ENCODE data around the gene ARID2. TPM values are rescaled to one million over a fixed set of nuclear protein-coding genes. Genes with fewer than 3 reads are reported as not detected.

Gene ARID2
- total RNA-seq, 1 donor from 2014 or later = 49.7 TPM

DNA sequence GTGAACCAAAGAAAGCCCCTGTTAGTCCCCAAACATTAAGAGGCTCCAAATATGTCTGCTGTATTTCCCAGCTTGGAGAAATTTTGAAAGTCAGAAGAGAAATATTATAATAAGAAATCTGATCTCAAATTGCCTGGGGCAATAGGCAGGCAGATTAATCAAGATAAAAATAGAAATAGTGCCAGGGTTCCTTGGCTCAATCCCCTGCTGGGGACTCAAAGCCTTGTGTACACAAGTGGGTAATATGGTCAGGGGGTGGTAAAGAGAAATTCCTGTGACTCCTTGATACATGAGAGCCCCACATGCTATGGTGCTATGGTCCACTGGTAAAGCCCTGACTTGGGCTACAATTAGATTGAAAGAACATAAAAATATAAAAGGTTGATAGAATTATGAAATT lies 41.3 kb upstream of the ARID2 start:
- Mint-ChIP-seq H3K36me3 (no peaks in the 10 kb centered on the region), H3K27ac (no peak overlapping the region), H3K27me3 (no peaks in the 10 kb centered on the region), H3K4me3 (no peak overlapping the region), H3K4me1 (ENCODE audit: unreplicated experiment) (peaks cover 5% of the 10 kb centered on the region), H3K9me3 (no peaks in the 10 kb centered on the region)
- TF ChIP-seq, protein P1, sequence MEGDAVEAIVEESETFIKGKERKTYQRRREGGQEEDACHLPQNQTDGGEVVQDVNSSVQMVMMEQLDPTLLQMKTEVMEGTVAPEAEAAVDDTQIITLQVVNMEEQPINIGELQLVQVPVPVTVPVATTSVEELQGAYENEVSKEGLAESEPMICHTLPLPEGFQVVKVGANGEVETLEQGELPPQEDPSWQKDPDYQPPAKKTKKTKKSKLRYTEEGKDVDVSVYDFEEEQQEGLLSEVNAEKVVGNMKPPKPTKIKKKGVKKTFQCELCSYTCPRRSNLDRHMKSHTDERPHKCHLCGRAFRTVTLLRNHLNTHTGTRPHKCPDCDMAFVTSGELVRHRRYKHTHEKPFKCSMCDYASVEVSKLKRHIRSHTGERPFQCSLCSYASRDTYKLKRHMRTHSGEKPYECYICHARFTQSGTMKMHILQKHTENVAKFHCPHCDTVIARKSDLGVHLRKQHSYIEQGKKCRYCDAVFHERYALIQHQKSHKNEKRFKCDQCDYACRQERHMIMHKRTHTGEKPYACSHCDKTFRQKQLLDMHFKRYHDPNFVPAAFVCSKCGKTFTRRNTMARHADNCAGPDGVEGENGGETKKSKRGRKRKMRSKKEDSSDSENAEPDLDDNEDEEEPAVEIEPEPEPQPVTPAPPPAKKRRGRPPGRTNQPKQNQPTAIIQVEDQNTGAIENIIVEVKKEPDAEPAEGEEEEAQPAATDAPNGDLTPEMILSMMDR (conservative IDR thresholded peaks at IDR 0.05) = no peak
- no peak for DNase-seq (ENCODE audit: extremely low spot score, unreplicated experiment)

DNA sequence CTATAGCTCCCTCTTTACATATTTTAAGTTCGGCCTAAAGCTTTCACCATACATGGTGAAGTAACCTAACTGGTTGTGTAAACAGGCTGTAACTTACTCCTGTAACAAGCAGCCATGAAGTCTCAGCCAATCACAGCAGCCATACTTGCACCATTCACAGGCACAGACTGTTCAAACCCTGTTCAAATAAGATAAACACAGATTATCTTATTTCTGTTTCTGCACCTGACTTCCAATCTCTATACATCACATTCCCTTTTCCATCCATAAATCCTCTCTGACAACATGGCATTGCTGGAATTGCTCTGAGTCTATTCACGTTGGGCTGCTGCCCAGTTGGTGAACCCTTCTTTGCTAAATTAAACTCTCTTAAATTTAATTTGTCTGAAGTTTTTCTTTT lies 34.5 kb upstream of the ARID2 start:
- Mint-ChIP-seq H3K27me3 (no peaks in the 10 kb centered on the region), H3K36me3 (no peaks in the 10 kb centered on the region), H3K4me3 (no peak overlapping the region), H3K27ac (no peak overlapping the region), H3K9me3 (no peaks in the 10 kb centered on the region), H3K4me1 (ENCODE audit: unreplicated experiment) (no peaks in the 10 kb centered on the region)
- DNase-seq (ENCODE audit: extremely low spot score, unreplicated experiment) = no peak
- TF ChIP-seq, protein P1 (conservative IDR thresholded peaks at IDR 0.05) = no peak

DNA sequence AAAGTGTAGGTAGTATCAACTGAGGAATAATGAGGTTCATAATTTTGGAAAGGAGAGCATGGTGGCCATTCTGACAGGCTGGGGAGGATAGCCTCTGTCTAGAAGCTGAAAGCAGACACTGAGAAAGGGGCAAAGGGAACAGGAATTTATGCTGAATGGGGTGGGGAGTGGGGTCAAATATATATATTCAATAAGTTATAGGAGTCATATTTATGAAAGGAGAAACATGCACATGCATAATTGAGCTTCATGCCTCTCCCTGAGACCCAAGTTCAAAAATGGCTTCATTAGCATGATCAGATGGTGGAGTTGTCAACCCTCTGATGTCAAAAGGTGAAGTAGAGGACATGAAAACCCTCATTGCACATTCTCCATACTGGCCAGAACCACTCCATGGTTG lies 33.9 kb upstream of the ARID2 start:
- no peak overlapping the region for H3K27ac Mint-ChIP-seq
- TF ChIP-seq, protein P1 (conservative IDR thresholded peaks at IDR 0.05) = no peak
- H3K9me3 Mint-ChIP-seq = no peaks in the 10 kb centered on the region
- H3K4me3 Mint-ChIP-seq = no peak overlapping the region
- H3K36me3 Mint-ChIP-seq = no peaks in the 10 kb centered on the region
- no peaks in the 10 kb centered on the region for H3K27me3 Mint-ChIP-seq
- no peaks in the 10 kb centered on the region for H3K4me1 Mint-ChIP-seq (ENCODE audit: unreplicated experiment)
- DNase-seq (ENCODE audit: extremely low spot score, unreplicated experiment) = no peak

DNA sequence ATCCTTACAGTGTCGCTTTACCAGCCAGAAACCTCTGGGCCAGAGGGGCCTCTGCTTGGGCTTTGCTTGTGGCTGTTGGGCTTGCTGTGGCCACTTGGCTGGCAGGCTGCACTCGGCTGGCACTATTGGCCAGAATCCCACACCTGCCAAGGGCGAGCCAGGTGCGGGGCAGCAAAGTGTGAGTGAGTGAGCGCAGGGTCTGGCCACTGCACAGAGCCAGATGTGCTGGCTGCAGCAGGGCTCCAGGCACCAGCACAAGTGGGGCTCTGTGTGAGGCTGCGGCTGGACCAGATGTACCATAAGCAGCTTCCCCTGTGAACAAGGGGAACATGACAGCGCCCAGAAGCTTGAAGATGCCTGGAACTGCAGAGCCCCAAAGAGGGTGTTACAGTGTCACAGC lies 33.5 kb upstream of the ARID2 start:
- Mint-ChIP-seq H3K9me3 (no peaks in the 10 kb centered on the region), H3K4me1 (ENCODE audit: unreplicated experiment) (no peaks in the 10 kb centered on the region), H3K27ac (no peak overlapping the region), H3K27me3 (no peaks in the 10 kb centered on the region), H3K36me3 (no peaks in the 10 kb centered on the region), H3K4me3 (no peak overlapping the region)
- TF ChIP-seq, protein P1 (conservative IDR thresholded peaks at IDR 0.05) = no peak
- no peak for DNase-seq (ENCODE audit: extremely low spot score, unreplicated experiment)

DNA sequence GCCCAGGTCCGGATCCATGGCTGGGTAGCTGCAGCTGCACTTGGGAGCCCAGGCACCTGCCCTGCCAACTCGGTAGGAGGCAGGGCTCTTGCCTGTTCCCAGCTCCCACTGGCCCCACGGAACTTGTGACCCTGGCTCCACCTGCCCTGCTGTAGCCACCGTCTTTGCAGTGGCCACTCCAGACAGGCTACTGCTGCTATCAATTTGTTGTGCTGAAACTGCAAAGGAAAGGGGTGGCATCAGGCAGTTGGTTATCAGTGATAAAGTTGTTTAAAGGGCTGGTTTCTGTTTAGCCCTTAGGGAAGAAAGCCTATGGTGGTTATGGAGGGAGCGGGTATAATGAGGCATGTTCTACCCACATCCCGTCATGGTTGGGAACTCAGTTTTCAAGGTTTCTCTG lies 32.1 kb upstream of the ARID2 start:
- Mint-ChIP-seq H3K27ac (no peak overlapping the region), H3K4me3 (no peak overlapping the region), H3K4me1 (ENCODE audit: unreplicated experiment) (no peaks in the 10 kb centered on the region), H3K27me3 (no peaks in the 10 kb centered on the region), H3K36me3 (no peaks in the 10 kb centered on the region), H3K9me3 (no peaks in the 10 kb centered on the region)
- TF ChIP-seq, protein P1 (conservative IDR thresholded peaks at IDR 0.05) = no peak
- DNase-seq (ENCODE audit: extremely low spot score, unreplicated experiment) = no peak

DNA sequence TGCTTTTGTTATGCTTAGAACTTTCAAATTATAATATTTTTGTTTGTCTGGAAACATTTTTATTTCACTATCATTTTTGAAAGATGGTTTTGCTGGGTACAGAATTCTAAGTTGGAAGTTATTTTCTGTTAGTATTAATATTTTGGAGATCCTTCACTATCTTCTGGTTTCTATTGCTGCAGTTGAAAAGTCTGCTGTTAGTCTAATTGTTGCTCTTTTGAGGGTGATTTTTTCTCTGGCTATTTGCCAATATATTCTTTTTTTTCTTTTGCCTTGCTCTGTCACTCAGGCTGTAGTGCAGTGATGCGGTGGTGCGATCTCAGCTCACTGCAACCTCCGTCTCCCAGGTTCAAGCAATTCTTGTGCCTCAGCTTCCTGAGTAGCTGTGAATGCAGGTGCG lies 28.2 kb upstream of the ARID2 start:
- TF ChIP-seq, protein P1 (conservative IDR thresholded peaks at IDR 0.05) = no peak
- Mint-ChIP-seq H3K4me1 (ENCODE audit: unreplicated experiment) (peaks cover 6% of the 10 kb centered on the region), H3K27ac (no peak overlapping the region), H3K9me3 (no peaks in the 10 kb centered on the region), H3K4me3 (no peak overlapping the region), H3K27me3 (no peaks in the 10 kb centered on the region), H3K36me3 (no peaks in the 10 kb centered on the region)
- DNase-seq (ENCODE audit: extremely low spot score, unreplicated experiment) = no peak
